ENCODE measurements around the gene ZBTB2. TPM values are rescaled to one million over a fixed set of nuclear protein-coding genes. Genes with fewer than 3 reads are reported as not detected.

Gene ZBTB2
- 11.4 TPM for total RNA-seq

- FAIRE-seq, result no peak
Observed at GRCh38 chr6:151391471-151392413, at the start of gene ZBTB2. TSS of gene ZBTB2 (minus strand) at chr6:151391559. CDS start at chr6:151373637, 17,922 bp downstream.

GRCh38 chr6:151440930-151441329 is 49.6 kb upstream of the ZBTB2 start:
- DNase-seq (ENCODE audit: low spot score in 2 of 2) (no peak), FAIRE-seq (no peak)

More at GRCh38 chr6:151391471-151392413, at the start of gene ZBTB2:
- peak; percentile 67 to 78 for DNase-seq (ENCODE audit: low spot score in 2 of 2)

- DNase-seq (ENCODE audit: low spot score in 2 of 2) (no peak), FAIRE-seq (no peak)
Observed at GRCh38 chr6:151440498-151440897, 49.1 kb upstream of the ZBTB2 start.

GRCh38 chr6:151437401-151437800 is 46.0 kb upstream of the ZBTB2 start:
- FAIRE-seq (no peak), DNase-seq (ENCODE audit: low spot score in 2 of 2) (no peak)

- FAIRE-seq (no peak), DNase-seq (ENCODE audit: low spot score in 2 of 2) (no peak)
Observed at GRCh38 chr6:151436802-151437201, 45.4 kb upstream of the ZBTB2 start.

GRCh38 chr6:151436300-151436699 is 44.9 kb upstream of the ZBTB2 start:
- FAIRE-seq (no peak), DNase-seq (ENCODE audit: low spot score in 2 of 2) (no peak)

GRCh38 chr6:151434369-151434768 is 43.0 kb upstream of the ZBTB2 start:
- DNase-seq (ENCODE audit: low spot score in 2 of 2), result no peak
- FAIRE-seq, result no peak

- no peak for DNase-seq (ENCODE audit: low spot score in 2 of 2)
- no peak for FAIRE-seq
Observed at GRCh38 chr6:151432651-151433050, 41.3 kb upstream of the ZBTB2 start.

- FAIRE-seq (no peak), DNase-seq (ENCODE audit: low spot score in 2 of 2) (no peak)
Observed at GRCh38 chr6:151431337-151431736, 40.0 kb upstream of the ZBTB2 start.

- no peak for FAIRE-seq
Observed at GRCh38 chr6:151430886-151431285, 39.5 kb upstream of the ZBTB2 start.

GRCh38 chr6:151428093-151428735 is 36.9 kb upstream of the ZBTB2 start:
- DNase-seq (ENCODE audit: low spot score in 2 of 2), result no peak

More at GRCh38 chr6:151430886-151431285, 39.5 kb upstream of the ZBTB2 start:
- no peak for DNase-seq (ENCODE audit: low spot score in 2 of 2)

GRCh38 chr6:151425561-151425960 is 34.2 kb upstream of the ZBTB2 start:
- no peak for DNase-seq (ENCODE audit: low spot score in 2 of 2)
- no peak for FAIRE-seq

More at GRCh38 chr6:151428093-151428735, 36.9 kb upstream of the ZBTB2 start:
- FAIRE-seq, result no peak

GRCh38 chr6:151422981-151423380 is 31.6 kb upstream of the ZBTB2 start:
- DNase-seq (ENCODE audit: low spot score in 2 of 2) (no peak), FAIRE-seq (no peak)

GRCh38 chr6:151417477-151417876 is 26.1 kb upstream of the ZBTB2 start:
- FAIRE-seq, result no peak
- DNase-seq (ENCODE audit: low spot score in 2 of 2), result no peak

GRCh38 chr6:151414641-151415260 is 23.4 kb upstream of the ZBTB2 start:
- DNase-seq (ENCODE audit: low spot score in 2 of 2) (no peak), FAIRE-seq (no peak)

GRCh38 chr6:151413372-151414145 is 22.2 kb upstream of the ZBTB2 start:
- DNase-seq (ENCODE audit: low spot score in 2 of 2) (no peak), FAIRE-seq (no peak)

GRCh38 chr6:151412909-151413308 is 21.6 kb upstream of the ZBTB2 start:
- FAIRE-seq (no peak), DNase-seq (ENCODE audit: low spot score in 2 of 2) (no peak)

- no peak for FAIRE-seq
- DNase-seq (ENCODE audit: low spot score in 2 of 2), result no peak
Observed at GRCh38 chr6:151409679-151410078, 18.3 kb upstream of the ZBTB2 start.

- no peak for DNase-seq (ENCODE audit: low spot score in 2 of 2)
- no peak for FAIRE-seq
Observed at GRCh38 chr6:151409260-151409659, 17.9 kb upstream of the ZBTB2 start.

GRCh38 chr6:151408858-151409257 is 17.5 kb upstream of the ZBTB2 start:
- FAIRE-seq, result no peak

More at GRCh38 chr6:151408858-151409257, 17.5 kb upstream of the ZBTB2 start:
- no peak for DNase-seq (ENCODE audit: low spot score in 2 of 2)
